Amniotic epithelial cell (primary cell): ENCODE results near the gene UGT1A1.

ENCODE experiments used
- DNase-seq: peaks from one replicate; pipeline ENCODE4 v3.0.0-alpha.2; 2010; ENCODE audit warnings: low read depth

The UGT1A1 gene

DNA sequence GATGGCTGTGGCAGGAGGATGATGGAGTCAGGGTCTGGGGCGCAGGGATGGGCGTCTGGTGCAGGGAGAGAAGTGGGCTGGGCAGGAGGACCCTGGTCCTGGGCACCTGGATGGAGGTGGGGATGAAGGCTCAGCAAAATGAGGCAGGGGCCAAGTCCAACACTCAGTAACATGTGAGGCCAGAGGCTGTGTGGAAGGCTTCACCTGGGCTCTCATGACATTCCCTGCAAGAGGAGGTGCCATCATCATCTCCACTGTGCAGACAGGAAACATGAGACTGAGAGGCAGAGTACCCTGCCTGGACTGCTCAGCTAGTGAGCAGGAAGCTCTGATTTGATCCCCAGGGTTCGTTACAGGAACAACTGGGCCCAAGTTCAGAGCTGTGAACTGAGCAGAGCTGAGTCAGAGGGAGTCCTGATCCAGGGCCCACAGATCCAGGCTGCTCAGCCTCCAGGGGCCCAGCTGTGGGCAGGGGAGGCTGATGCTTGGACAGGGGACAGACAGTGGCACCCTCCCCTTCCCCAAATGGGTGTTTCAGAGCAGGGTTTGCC lies 57.4 kb downstream of the UGT1A1 start:
- DNase-seq, result no peak

- DNase-seq, result no peak
Observed at GRCh38 chr2:233817995-233818638, 58.0 kb downstream of the UGT1A1 start.

- no peak for DNase-seq
Observed at GRCh38 chr2:233818639-233819621, 58.9 kb downstream of the UGT1A1 start.

DNA sequence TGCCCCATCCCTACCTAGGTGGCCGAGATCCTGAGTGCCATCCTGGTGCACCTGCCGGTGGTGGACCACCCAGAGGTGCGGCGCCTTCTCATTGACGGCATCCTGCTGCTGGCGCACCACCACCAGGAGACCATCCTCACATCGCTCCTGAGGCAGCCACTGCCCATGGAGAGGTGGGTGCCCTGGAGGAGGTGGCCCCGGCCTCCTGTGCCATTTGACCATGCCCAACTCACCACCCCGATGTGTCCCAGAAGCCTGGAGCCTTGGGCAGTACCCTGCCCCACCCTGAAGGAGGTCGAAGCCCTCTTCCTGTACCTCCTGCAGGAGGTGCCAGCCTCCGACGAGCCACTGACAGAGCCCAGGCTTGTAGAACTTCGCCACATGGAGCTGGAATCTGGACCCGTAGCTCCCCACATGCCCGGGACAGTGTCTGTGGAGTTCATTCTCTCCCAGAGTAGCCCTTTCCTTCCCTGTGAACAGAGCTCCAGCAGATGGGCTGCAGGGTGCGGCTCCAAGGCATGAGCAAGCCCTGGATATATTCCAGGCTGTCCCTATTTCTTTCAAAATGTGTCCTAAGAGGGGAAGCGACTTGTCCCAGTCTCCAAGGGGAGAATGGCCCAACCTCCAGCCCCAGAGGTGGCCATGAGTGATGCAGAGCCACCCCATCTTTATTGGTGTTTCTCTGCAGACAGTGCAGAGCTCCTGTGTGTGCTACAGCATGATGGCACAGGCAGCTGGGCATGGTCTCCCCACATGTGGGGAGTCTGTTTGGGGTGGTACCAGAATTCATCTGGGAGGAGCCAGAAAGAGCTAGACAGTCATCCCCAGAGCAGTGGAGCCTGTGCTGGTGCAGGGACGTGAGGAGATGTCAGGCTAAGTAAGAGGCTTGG lies 60.1 kb downstream of the UGT1A1 start:
- no peak for DNase-seq

- DNase-seq, result no peak
Observed at GRCh38 chr2:233820774-233821105, 60.7 kb downstream of the UGT1A1 start.

DNA sequence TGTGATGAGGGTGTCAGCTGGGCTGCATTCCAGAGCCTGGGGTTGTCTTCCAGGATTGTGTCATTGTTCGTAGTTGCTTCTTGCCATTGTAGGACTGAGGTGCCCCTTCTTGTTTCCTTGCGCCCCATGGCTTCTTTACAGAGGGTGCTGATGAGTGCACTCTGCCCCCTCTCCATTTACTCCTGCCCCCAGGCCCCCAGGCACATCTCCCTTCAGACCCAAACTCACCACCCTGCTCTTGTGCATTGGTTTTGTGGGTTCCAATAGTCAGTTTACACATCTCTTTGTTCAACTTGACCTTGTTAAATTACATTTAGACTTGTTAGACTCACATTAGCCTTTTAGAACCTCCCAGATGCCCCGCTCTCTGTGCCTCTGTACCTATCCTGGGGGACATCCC lies 61.1 kb downstream of the UGT1A1 start:
- no peak for DNase-seq

- no peak for DNase-seq
Observed at GRCh38 chr2:233821709-233822100, 61.6 kb downstream of the UGT1A1 start.

GRCh38 chr2:233822101-233822771 lies 62.2 kb downstream of the UGT1A1 start:
- no peak for DNase-seq
